Heart left ventricle (tissue), 13 donors: ENCODE results near the gene DKK2.

Experiments
- POLR2A ChIP-seq, 2 donors: fragments of 450-650 bp; IDR thresholded peaks; one replicate each; pipeline ENCODE4 v1.6.1; 2017; ENCODE audit warnings: antibody characterized with exemption in 2 of 2, mild to moderate bottlenecking in 2 of 2, moderate library complexity in 2 of 2
- TF ChIP-seq, protein P1 (sequence below), 12 donors: fragments of 200-600 bp; sonication (generic) in 4 of 12; IDR thresholded peaks; one replicate each; pipeline versions ENCODE4 v1.5.0 to v1.8.0; 2018 to 2022; ENCODE audit warnings: antibody characterized with exemption in 12 of 12, mild to moderate bottlenecking in 5 of 12
- donor health status: ischemic (EF 13 %, LVEDD 7.1; RV severe dilation, severe dysfunction).
- donor health status: DM: no; HTN: yes; CAD: no.
- donor health status: DM: no; HTN: no; CAD: no.
- donor health status: ischemic (EF 25% LVEDD 6.9; RV normal size, moderate dysfunction).
- donor health status: ischemic (EF 25% LVEDD 5.7; RV mildly dilated, moderate dysfunction).
- donor health status: ischemic (EF 35%, LVEDD 5.7; RV mildly dilated, moderate dysfunction).
- donor health status: nonischemic (EF 11% LVEDD 7.7; RV severe dilation, severe dysfunction).
- donor health status: DM: yes; HTN: yes; CAD: no.
- donor health status: PGD.
- donor health status: ischemic (EF 29% LVEDD 5.4; RV normal size, mild dysfunction).
- donor health status: nonischemic (EF 23%, LVEDD 6.1; RV moderate dilation, normal function).

DNA sequence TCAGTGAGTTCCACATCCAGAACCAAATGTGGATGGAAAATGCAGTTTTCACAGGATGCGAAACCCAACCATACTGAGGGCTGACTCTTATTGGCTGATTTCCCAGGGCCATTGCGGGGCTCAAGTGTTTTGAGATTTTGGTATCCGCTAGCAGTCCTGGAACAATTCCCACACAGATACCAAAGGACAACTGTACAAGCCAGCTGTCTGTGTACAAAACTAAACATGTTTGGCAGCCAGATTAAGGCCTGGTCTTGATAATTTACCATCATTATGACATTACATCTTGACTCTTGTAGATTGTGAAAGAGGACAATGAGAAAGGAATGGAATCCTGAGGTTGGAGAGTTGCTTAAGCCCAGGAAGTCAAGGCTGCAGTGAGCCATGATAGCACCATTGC is 121.9 kb downstream of the DKK2 start:
- TF ChIP-seq, protein P1, sequence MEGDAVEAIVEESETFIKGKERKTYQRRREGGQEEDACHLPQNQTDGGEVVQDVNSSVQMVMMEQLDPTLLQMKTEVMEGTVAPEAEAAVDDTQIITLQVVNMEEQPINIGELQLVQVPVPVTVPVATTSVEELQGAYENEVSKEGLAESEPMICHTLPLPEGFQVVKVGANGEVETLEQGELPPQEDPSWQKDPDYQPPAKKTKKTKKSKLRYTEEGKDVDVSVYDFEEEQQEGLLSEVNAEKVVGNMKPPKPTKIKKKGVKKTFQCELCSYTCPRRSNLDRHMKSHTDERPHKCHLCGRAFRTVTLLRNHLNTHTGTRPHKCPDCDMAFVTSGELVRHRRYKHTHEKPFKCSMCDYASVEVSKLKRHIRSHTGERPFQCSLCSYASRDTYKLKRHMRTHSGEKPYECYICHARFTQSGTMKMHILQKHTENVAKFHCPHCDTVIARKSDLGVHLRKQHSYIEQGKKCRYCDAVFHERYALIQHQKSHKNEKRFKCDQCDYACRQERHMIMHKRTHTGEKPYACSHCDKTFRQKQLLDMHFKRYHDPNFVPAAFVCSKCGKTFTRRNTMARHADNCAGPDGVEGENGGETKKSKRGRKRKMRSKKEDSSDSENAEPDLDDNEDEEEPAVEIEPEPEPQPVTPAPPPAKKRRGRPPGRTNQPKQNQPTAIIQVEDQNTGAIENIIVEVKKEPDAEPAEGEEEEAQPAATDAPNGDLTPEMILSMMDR (IDR thresholded peaks at IDR 0.05), result no peak
- TF ChIP-seq POLR2A (IDR thresholded peaks at IDR 0.05), result no peak
